Measurements from ENCODE around the gene MAGI2. TPM values are rescaled to one million over a fixed set of nuclear protein-coding genes. Genes with fewer than 3 reads are reported as not detected.
"Not testable (repeated sequence)": the region's sequence is repeated elsewhere in the genome, so short reads cannot be mapped to it uniquely, and the experiment has no call there.

MAGI2 gene
- total RNA-seq, 2 donors from 2014 or later, result 0.05 to 0.09 TPM

DNA sequence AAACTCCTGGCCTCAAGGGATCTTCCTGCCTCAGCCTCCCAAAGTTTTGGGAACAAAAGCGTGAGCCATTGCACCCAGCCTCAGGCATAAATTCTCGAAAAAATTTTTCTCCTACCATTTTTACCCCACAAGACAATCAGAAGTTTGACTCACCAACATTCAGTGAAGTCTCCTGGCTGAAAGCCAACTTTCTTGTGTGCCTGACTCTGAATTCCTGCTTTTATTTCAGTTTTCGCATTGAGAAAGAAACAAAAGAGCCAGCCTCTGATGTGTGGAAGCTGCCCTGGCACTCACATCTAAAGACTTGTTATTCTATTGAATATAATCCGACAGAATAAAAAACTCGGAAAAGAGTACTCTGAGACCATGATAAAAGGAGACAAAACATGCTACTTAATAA is 402.9 kb downstream of the MAGI2 start:
- no peaks in the 10 kb centered on the region for H3K36me3 Mint-ChIP-seq (ENCODE audit: low read depth)
- no peaks in the 10 kb centered on the region for H3K4me1 Mint-ChIP-seq

DNA sequence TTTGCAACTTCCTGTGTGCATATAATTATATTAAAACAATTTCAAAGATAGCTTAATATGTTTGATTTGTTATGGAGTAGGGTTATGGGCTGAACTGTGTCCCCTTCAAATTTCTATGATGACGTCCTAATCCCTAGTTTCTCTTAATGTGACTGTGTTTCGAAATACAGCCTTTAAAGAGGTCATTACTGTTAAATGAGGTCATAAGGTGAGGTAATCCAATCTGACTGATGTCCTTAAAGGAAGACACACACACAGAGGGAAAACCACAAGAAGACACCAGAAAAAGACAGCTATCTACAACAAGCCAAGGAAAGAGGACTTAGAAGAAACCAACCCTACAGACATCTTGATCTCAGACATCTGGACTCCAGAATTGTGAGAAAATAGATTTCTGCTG is 407.4 kb downstream of the MAGI2 start:
- no peaks in the 10 kb centered on the region for H3K4me1 Mint-ChIP-seq
- H3K36me3 Mint-ChIP-seq (ENCODE audit: low read depth), result no peaks in the 10 kb centered on the region
- no peak for ATAC-seq (replicated peaks)

More for the DNA sequence above, 402.9 kb downstream of the MAGI2 start:
- Mint-ChIP-seq H3K9me3 (peaks cover 3% of the 10 kb centered on the region), H3K27me3 (no peaks in the 10 kb centered on the region), H3K27ac (no peak overlapping the region), H3K4me3 (no peak overlapping the region)
- no peak for ATAC-seq (replicated peaks)

DNA sequence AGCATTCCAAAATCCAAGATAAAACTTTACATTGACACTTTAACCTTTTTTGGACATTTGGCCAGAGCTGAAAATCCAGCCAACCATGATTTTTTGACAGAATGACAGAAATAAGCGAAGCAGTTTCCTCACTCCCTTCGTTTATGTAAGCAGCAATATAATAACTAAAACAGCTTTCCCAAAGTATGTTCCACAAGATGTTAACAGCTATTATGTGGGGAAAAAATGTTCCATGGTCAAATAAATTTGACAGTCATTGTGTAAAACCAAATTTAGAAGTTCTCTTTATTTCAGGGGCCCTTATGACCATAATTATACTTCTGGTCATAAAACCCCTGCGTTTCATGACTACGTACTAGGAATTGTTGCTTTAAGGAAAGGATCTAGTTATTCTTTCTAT is 416.5 kb downstream of the MAGI2 start:
- no peaks in the 10 kb centered on the region for H3K4me1 Mint-ChIP-seq
- H3K4me3 Mint-ChIP-seq, result no peak overlapping the region
- ATAC-seq (replicated peaks), result no peak
- no peaks in the 10 kb centered on the region for H3K36me3 Mint-ChIP-seq (ENCODE audit: low read depth)
- no peak overlapping the region for H3K27ac Mint-ChIP-seq
- H3K9me3 Mint-ChIP-seq, result peaks cover 5% of the 10 kb centered on the region
- H3K27me3 Mint-ChIP-seq, result no peaks in the 10 kb centered on the region

More for the DNA sequence above, 407.4 kb downstream of the MAGI2 start:
- no peaks in the 10 kb centered on the region for H3K27me3 Mint-ChIP-seq
- H3K27ac Mint-ChIP-seq, result no peak overlapping the region
- no peak overlapping the region for H3K4me3 Mint-ChIP-seq
- no peaks in the 10 kb centered on the region for H3K9me3 Mint-ChIP-seq

DNA sequence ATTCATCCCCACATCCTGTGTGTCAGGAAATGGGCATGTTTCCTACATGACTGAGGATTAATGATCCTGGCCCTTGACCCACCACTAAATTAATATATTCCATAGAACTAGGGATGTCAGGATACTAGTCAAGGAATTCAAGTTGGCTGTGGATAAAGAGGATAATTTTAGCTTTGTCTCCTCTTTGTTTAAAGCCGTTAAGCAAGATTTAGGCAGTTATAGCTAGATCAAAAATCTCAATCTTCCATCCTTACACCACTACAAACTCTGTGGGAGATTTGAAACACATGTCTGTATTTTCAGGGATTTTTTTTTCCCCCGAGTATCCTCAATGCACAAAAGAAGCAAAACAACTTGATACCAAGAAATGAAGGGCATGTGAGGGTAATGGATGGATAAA is 417.1 kb downstream of the MAGI2 start:
- Mint-ChIP-seq H3K4me1 (no peaks in the 10 kb centered on the region), H3K27ac (no peak overlapping the region), H3K27me3 (no peaks in the 10 kb centered on the region), H3K4me3 (no peak overlapping the region), H3K9me3 (peaks cover 5% of the 10 kb centered on the region), H3K36me3 (ENCODE audit: low read depth) (no peaks in the 10 kb centered on the region)
- ATAC-seq (replicated peaks), result no peak

DNA sequence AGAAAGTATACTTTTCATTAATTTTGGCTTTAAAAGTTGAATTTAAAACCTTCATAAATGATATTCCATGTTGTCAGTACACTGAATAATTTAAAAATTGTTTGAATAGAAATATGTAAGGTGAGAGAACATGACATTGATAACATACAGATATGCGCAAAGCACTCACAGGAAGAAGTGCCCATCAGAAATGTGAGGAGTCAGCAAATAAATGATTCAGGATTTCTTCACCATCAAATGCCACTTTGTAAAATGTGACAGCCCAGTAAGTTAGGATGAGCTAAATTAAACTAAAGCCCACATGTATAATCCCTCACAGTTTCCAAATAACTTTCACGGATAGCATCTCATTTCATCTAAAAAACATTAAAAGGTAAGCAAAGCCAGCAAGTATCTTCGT is 417.6 kb downstream of the MAGI2 start:
- peaks cover 5% of the 10 kb centered on the region for H3K9me3 Mint-ChIP-seq
- no peak overlapping the region for H3K4me3 Mint-ChIP-seq
- H3K27me3 Mint-ChIP-seq, result no peaks in the 10 kb centered on the region
- no peak for ATAC-seq (replicated peaks)
- H3K27ac Mint-ChIP-seq, result no peak overlapping the region
- H3K36me3 Mint-ChIP-seq (ENCODE audit: low read depth), result no peaks in the 10 kb centered on the region
- no peaks in the 10 kb centered on the region for H3K4me1 Mint-ChIP-seq

- H3K27me3 Mint-ChIP-seq, result no peaks in the 10 kb centered on the region
- no peaks in the 10 kb centered on the region for H3K36me3 Mint-ChIP-seq (ENCODE audit: low read depth)
- no peaks in the 10 kb centered on the region for H3K4me1 Mint-ChIP-seq
Measured at GRCh38 chr7:79034730-79035129, 418.7 kb downstream of the MAGI2 start.

DNA sequence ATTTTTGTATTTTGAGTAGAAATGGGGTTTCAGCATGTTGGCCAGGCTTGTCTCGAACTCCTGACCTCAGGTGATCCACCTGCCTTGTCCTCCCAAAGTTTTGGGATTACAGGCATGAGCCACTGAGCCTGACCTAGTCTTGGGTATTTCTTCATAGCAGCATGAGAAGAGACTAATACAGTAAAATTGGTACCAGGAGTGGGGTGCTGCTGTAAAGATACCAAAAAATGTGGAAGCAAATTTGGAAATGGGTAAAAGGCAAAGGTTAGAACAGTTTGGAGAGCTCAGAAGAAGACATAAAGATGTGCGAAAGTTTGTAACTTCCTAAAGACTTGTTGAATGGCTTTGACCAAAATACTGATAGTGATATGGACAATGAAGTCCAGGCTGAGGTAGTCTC is 433.8 kb downstream of the MAGI2 start:
- H3K27ac Mint-ChIP-seq; H3K36me3 Mint-ChIP-seq (ENCODE audit: low read depth); H3K4me1 Mint-ChIP-seq; H3K4me3 Mint-ChIP-seq; H3K27me3 Mint-ChIP-seq; ATAC-seq (replicated peaks): not testable (repeated sequence)
- H3K9me3 Mint-ChIP-seq, result peaks cover 38% of the 10 kb centered on the region

More at GRCh38 chr7:79034730-79035129, 418.7 kb downstream of the MAGI2 start:
- H3K4me3 Mint-ChIP-seq, result no peak overlapping the region
- peaks cover 7% of the 10 kb centered on the region for H3K9me3 Mint-ChIP-seq
- no peak overlapping the region for H3K27ac Mint-ChIP-seq
- ATAC-seq (replicated peaks), result no peak

DNA sequence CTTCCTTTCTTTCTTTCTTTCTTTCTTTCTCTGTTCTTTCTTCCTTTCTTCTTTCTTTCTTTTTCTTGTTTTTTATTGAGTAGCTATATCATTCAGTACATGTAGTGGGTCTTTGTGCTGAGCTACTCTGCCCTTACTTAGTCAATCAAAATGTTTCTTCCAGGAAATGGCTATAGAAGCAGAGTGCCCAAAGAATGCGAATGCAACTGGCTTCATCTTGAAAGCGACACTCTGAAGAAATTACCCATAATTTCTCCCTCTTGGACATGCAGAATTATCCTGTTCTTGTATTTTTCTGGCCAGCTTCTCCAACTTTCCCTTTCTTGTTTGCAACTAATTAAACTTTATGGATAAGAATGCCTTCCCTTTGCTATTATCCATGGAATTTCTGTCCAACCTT is 441.5 kb downstream of the MAGI2 start:
- no peak overlapping the region for H3K4me3 Mint-ChIP-seq
- H3K36me3 Mint-ChIP-seq (ENCODE audit: low read depth), result no peaks in the 10 kb centered on the region
- H3K27me3 Mint-ChIP-seq, result no peaks in the 10 kb centered on the region
- H3K27ac Mint-ChIP-seq, result no peak overlapping the region
- H3K9me3 Mint-ChIP-seq, result peaks cover 25% of the 10 kb centered on the region
- no peaks in the 10 kb centered on the region for H3K4me1 Mint-ChIP-seq
- no peak for ATAC-seq (replicated peaks)

GRCh38 chr7:79009647-79010046 is 443.8 kb downstream of the MAGI2 start:
- no peak for ATAC-seq (replicated peaks)
- H3K4me1 Mint-ChIP-seq, result no peaks in the 10 kb centered on the region

GRCh38 chr7:79008786-79009185 is 444.7 kb downstream of the MAGI2 start:
- H3K27me3 Mint-ChIP-seq, result no peaks in the 10 kb centered on the region
- no peak overlapping the region for H3K27ac Mint-ChIP-seq
- H3K36me3 Mint-ChIP-seq (ENCODE audit: low read depth), result no peaks in the 10 kb centered on the region
- H3K4me3 Mint-ChIP-seq, result no peak overlapping the region
- no peaks in the 10 kb centered on the region for H3K4me1 Mint-ChIP-seq
- no peak for ATAC-seq (replicated peaks)
- H3K9me3 Mint-ChIP-seq, result peaks cover 18% of the 10 kb centered on the region

More at GRCh38 chr7:79009647-79010046, 443.8 kb downstream of the MAGI2 start:
- no peak overlapping the region for H3K4me3 Mint-ChIP-seq
- peaks cover 18% of the 10 kb centered on the region for H3K9me3 Mint-ChIP-seq
- no peaks in the 10 kb centered on the region for H3K27me3 Mint-ChIP-seq
- H3K36me3 Mint-ChIP-seq (ENCODE audit: low read depth), result no peaks in the 10 kb centered on the region
- H3K27ac Mint-ChIP-seq, result no peak overlapping the region

GRCh38 chr7:78996013-78996412 is 457.5 kb downstream of the MAGI2 start:
- no peaks in the 10 kb centered on the region for H3K36me3 Mint-ChIP-seq (ENCODE audit: low read depth)
- ATAC-seq (replicated peaks), result no peak

DNA sequence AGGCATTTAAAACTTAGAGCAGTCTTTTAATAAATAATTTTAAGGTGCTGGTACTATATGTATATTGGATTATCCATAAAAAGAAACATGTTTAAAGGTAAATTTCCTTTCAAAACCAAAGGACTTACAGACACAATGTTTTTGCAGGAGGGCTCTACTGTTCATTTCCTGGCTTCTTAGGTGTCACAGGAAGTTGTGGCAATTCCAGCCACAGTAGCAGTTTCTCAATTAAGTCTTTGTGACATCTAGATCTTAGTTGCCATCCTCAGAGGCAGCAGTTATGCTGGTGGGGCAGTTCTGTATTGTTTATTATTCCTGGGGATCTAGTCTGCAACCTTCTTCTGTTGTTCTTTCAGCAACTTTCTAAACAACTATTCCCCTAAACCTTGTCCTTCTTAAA is 460.1 kb downstream of the MAGI2 start:
- Mint-ChIP-seq H3K9me3 (peaks cover 8% of the 10 kb centered on the region), H3K27me3 (no peaks in the 10 kb centered on the region), H3K36me3 (ENCODE audit: low read depth) (no peaks in the 10 kb centered on the region), H3K27ac (no peak overlapping the region), H3K4me3 (no peak overlapping the region), H3K4me1 (no peaks in the 10 kb centered on the region)
- ATAC-seq (replicated peaks), result no peak

More at GRCh38 chr7:78996013-78996412, 457.5 kb downstream of the MAGI2 start:
- Mint-ChIP-seq H3K4me1 (no peaks in the 10 kb centered on the region), H3K27me3 (no peaks in the 10 kb centered on the region), H3K4me3 (no peak overlapping the region), H3K9me3 (no peaks in the 10 kb centered on the region), H3K27ac (no peak overlapping the region)

GRCh38 chr7:78985509-78985908 is 468.0 kb downstream of the MAGI2 start:
- Mint-ChIP-seq H3K4me3 (no peak overlapping the region), H3K36me3 (ENCODE audit: low read depth) (no peaks in the 10 kb centered on the region), H3K27ac (no peak overlapping the region), H3K27me3 (no peaks in the 10 kb centered on the region), H3K4me1 (no peaks in the 10 kb centered on the region), H3K9me3 (peaks cover 13% of the 10 kb centered on the region)
- no peak for ATAC-seq (replicated peaks)

GRCh38 chr7:78983483-78983882 is 470.0 kb downstream of the MAGI2 start:
- H3K27ac Mint-ChIP-seq, result no peak overlapping the region
- H3K27me3 Mint-ChIP-seq, result no peaks in the 10 kb centered on the region
- H3K4me1 Mint-ChIP-seq, result no peaks in the 10 kb centered on the region
- H3K36me3 Mint-ChIP-seq (ENCODE audit: low read depth), result no peaks in the 10 kb centered on the region
- H3K4me3 Mint-ChIP-seq, result no peak overlapping the region
- peaks cover 7% of the 10 kb centered on the region for H3K9me3 Mint-ChIP-seq
- ATAC-seq (replicated peaks), result no peak

- H3K4me1 Mint-ChIP-seq, result no peaks in the 10 kb centered on the region
- no peak for ATAC-seq (replicated peaks)
- no peak overlapping the region for H3K27ac Mint-ChIP-seq
- H3K36me3 Mint-ChIP-seq (ENCODE audit: low read depth), result no peaks in the 10 kb centered on the region
- H3K4me3 Mint-ChIP-seq, result no peak overlapping the region
- no peaks in the 10 kb centered on the region for H3K27me3 Mint-ChIP-seq
- H3K9me3 Mint-ChIP-seq, result peaks cover 7% of the 10 kb centered on the region
Measured at GRCh38 chr7:78970440-78970916, 483.0 kb downstream of the MAGI2 start.

- Mint-ChIP-seq H3K4me3 (no peak overlapping the region), H3K36me3 (ENCODE audit: low read depth) (no peaks in the 10 kb centered on the region), H3K9me3 (peaks cover 6% of the 10 kb centered on the region), H3K27me3 (no peaks in the 10 kb centered on the region), H3K4me1 (no peaks in the 10 kb centered on the region), H3K27ac (no peak overlapping the region)
- no peak for ATAC-seq (replicated peaks)
Measured at GRCh38 chr7:78968951-78969350, 484.5 kb downstream of the MAGI2 start.

Data from activated T-helper 17 cell treated with anti-CD3 and anti-CD28 coated beads, Interleukin-2, amount 50 U/mL, for 72 hours (primary cell).